ENCODE data around the gene LRRC17.

The LRRC17 gene

GRCh38 chr7:102978284-102978683, 65.5 kb downstream of the LRRC17 start:
- peak; percentile 85 for DNase-seq (ENCODE audit: low read depth)
- H3K4me3 ChIP-seq (ENCODE audit: low read depth, low read length): no peak overlapping the region
- TF ChIP-seq CTCF (conservative IDR thresholded peaks at IDR 0.05; ENCODE audit: low read depth, low read length): no peak

GRCh38 chr7:102979670-102980069, 66.9 kb downstream of the LRRC17 start:
- no peak overlapping the region for H3K4me3 ChIP-seq (ENCODE audit: low read depth, low read length)
- no peak for DNase-seq (ENCODE audit: low read depth)
- TF ChIP-seq CTCF (conservative IDR thresholded peaks at IDR 0.05; ENCODE audit: low read depth, low read length): no peak

GRCh38 chr7:102981451-102981850, 68.7 kb downstream of the LRRC17 start:
- no peak for DNase-seq (ENCODE audit: low read depth)
- TF ChIP-seq CTCF (conservative IDR thresholded peaks at IDR 0.05; ENCODE audit: low read depth, low read length): no peak
- no peak overlapping the region for H3K4me3 ChIP-seq (ENCODE audit: low read depth, low read length)

DNA sequence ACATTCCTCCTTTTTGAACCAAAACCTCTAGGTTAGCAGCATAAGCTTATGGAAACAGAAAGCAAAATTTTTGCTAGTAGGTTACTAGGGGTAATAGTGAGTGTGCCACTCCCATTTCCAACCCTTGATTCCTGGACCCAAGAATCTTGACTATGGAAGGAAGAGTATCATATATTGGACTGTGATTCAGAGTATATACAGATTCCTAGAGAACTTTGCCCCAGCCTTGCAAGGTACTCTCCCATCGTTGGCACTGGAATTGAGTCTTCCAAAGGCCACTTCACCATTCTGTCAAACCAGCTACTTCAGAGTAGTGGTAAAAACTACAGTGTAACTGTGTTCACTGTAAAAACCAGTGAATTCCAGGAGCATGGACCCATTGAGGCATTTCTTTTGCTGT, 69.4 kb downstream of the LRRC17 start:
- TF ChIP-seq CTCF (conservative IDR thresholded peaks at IDR 0.05; ENCODE audit: low read depth, low read length): no peak
- H3K4me3 ChIP-seq (ENCODE audit: low read depth, low read length): no peak overlapping the region
- no peak for DNase-seq (ENCODE audit: low read depth)

DNA sequence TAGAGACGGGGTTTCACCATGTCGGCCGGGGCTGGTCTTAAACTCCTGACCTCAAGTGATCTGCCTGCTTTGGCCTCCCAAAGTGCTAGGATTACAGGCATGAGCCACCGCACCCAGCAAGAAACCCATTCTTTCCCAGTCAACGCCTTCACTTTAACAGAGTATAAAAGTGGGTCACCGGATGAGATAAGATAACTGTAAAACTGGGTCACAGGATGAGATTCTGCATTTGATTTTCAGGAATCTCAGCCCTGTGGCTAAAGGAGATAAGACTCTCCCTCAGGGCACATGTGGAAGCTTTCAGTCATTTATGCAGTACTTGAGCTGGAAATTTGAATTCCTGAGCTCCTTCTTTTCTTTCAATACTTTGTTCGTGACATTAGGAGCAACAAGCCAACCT, 70.8 kb downstream of the LRRC17 start:
- no peak overlapping the region for H3K4me3 ChIP-seq (ENCODE audit: low read depth, low read length)
- no peak for DNase-seq (ENCODE audit: low read depth)
- no peak for TF ChIP-seq CTCF (conservative IDR thresholded peaks at IDR 0.05; ENCODE audit: low read depth, low read length)

DNA sequence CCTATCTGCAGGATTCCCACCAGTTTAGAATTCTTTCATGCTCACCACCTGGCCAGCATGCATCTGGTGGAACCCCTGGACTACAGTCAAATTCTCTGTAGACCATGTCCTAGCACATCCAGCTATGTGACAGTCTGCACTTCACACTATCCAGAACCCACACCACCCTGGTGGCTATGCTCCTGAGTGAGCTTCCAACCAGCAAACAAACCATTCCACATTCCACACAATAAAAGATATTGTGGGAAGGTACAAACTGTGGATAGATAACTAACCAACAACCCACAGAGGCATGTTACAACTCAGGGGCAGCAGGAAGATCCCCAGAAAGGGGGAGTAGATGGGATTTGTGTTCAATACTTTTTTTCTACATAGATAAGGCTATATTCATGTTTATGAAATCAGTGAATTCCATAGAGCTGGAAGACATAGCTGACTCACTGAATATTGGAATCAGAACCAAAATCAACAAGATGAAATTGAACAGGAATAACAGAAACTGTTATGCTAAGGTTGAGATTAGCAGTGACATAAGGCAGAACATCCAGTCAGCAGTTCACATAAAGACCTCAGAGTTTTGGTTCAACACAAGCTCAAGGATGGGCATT, 72.5 kb downstream of the LRRC17 start:
- no peak for TF ChIP-seq CTCF (conservative IDR thresholded peaks at IDR 0.05; ENCODE audit: low read depth, low read length)
- H3K4me3 ChIP-seq (ENCODE audit: low read depth, low read length): no peak overlapping the region
- no peak for DNase-seq (ENCODE audit: low read depth)

DNA sequence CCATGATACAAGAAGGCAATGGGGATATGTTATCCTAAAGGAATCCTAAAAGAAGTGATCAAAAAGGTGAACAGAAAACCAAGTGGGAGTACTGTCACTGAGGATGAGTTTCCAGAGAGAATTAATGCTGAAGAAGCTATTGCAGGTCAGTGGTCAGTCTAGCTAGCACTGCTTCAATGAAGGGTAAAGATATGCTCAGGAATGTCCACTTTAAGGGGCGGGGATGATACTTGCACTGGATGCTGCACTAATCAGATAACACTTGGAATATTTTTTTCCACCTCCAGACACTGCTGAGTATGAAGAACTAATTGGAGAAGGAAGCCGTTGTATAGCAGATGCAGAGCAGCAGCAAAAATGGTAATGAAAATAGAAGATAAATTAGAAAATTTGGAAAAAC, 75.3 kb downstream of the LRRC17 start:
- no peak for DNase-seq (ENCODE audit: low read depth)
- no peak overlapping the region for H3K4me3 ChIP-seq (ENCODE audit: low read depth, low read length)
- TF ChIP-seq CTCF (conservative IDR thresholded peaks at IDR 0.05; ENCODE audit: low read depth, low read length): no peak
